ENCODE results near the gene PHYKPL.

PHYKPL gene

DNA sequence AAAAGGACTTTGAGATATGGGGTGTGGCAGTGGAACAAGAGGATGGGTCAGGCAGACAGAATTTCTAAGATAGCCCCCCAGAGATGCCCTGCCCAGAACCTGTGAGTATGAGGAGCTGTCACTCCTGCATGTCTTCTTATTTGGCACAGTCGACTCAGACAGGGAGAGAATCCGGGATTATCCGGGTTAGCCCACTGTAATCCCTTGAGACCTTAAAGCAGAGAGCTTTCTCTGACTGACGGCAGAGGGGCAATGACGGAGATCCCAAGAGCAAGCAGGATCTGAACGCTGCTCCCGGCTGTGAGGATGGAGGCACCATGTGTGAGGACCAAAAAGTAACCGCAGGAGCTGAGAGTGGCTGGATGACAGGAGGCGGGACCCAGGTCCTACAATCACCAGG, 70.1 kb downstream of the PHYKPL start:
- H3K79me2 ChIP-seq (ENCODE audit: low read length), result no peaks in the 10 kb centered on the region

GRCh38 chr5:178160176-178160575, 72.4 kb downstream of the PHYKPL start:
- Histone ChIP-seq H4K20me1 (ENCODE audit: insufficient read depth, low read length) (no peaks in the 10 kb centered on the region), H3K27ac (ENCODE audit: low read length) (no peak overlapping the region), H3K4me2 (ENCODE audit: low read depth, low read length) (no peak overlapping the region), H3K9me2 (replicated peaks; ENCODE audit: insufficient read depth, low read length) (no peaks in the 10 kb centered on the region), H3K9ac (ENCODE audit: low read length) (no peak overlapping the region), H2AFZ (ENCODE audit: low read length) (no peak overlapping the region), H3K27me3 (replicated peaks; ENCODE audit: insufficient read depth, low read length) (peaks cover 12% of the 10 kb centered on the region), H3K79me2 (ENCODE audit: low read length) (no peaks in the 10 kb centered on the region), H3K9me3 (replicated peaks; ENCODE audit: insufficient read depth, low read length) (no peaks in the 10 kb centered on the region), H3K4me1 (ENCODE audit: low read length) (peaks cover 5% of the 10 kb centered on the region; the same call in 1 of the 2 replicates), H3K36me3 (replicated peaks; ENCODE audit: insufficient read depth, low read length) (no peaks in the 10 kb centered on the region), H3K4me3 (ENCODE audit: low read length) (no peak overlapping the region), H3F3A (ENCODE audit: insufficient read depth, low read length) (no peaks in the 10 kb centered on the region; the same call in 1 of the 2 replicates)
- no peak for DNase-seq
- TF ChIP-seq EZH2 (optimal IDR thresholded peaks at IDR 0.05; ENCODE audit: low read depth, low read length), result no peak
- TF ChIP-seq, protein P1, sequence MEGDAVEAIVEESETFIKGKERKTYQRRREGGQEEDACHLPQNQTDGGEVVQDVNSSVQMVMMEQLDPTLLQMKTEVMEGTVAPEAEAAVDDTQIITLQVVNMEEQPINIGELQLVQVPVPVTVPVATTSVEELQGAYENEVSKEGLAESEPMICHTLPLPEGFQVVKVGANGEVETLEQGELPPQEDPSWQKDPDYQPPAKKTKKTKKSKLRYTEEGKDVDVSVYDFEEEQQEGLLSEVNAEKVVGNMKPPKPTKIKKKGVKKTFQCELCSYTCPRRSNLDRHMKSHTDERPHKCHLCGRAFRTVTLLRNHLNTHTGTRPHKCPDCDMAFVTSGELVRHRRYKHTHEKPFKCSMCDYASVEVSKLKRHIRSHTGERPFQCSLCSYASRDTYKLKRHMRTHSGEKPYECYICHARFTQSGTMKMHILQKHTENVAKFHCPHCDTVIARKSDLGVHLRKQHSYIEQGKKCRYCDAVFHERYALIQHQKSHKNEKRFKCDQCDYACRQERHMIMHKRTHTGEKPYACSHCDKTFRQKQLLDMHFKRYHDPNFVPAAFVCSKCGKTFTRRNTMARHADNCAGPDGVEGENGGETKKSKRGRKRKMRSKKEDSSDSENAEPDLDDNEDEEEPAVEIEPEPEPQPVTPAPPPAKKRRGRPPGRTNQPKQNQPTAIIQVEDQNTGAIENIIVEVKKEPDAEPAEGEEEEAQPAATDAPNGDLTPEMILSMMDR (IDR thresholded peaks at IDR 0.05; ENCODE audit: low read length), result no peak
- TF ChIP-seq EZH2phosphoT487 (IDR thresholded peaks at IDR 0.05; ENCODE audit: low read length), result no peak

More for the DNA sequence above, 70.1 kb downstream of the PHYKPL start:
- Histone ChIP-seq H3K9ac (ENCODE audit: low read length) (no peak overlapping the region), H3K27ac (ENCODE audit: low read length) (no peak overlapping the region), H3K9me3 (replicated peaks; ENCODE audit: insufficient read depth, low read length) (no peaks in the 10 kb centered on the region), H3K36me3 (replicated peaks; ENCODE audit: insufficient read depth, low read length) (no peaks in the 10 kb centered on the region), H3K4me1 (ENCODE audit: low read length) (peaks cover 5% of the 10 kb centered on the region; the same call in 1 of the 2 replicates), H3K4me2 (ENCODE audit: low read depth, low read length) (no peak overlapping the region), H2AFZ (ENCODE audit: low read length) (no peak overlapping the region), H3K4me3 (ENCODE audit: low read length) (no peak overlapping the region), H3F3A (ENCODE audit: insufficient read depth, low read length) (no peaks in the 10 kb centered on the region), H4K20me1 (ENCODE audit: insufficient read depth, low read length) (no peaks in the 10 kb centered on the region), H3K9me2 (replicated peaks; ENCODE audit: insufficient read depth, low read length) (no peaks in the 10 kb centered on the region), H3K27me3 (replicated peaks; ENCODE audit: insufficient read depth, low read length) (peaks cover 12% of the 10 kb centered on the region)
- DNase-seq, result no peak
- TF ChIP-seq, protein P1 (IDR thresholded peaks at IDR 0.05; ENCODE audit: low read length), result no peak
- TF ChIP-seq EZH2phosphoT487 (IDR thresholded peaks at IDR 0.05; ENCODE audit: low read length), result no peak

All from MM.1S (cell line).